Bronchial epithelial cell (primary cell): Measurements from ENCODE around the gene HCFC1. TPM values are rescaled to one million over a fixed set of nuclear protein-coding genes. Genes with fewer than 3 reads are reported as not detected.
A peak's percentile ranks its signal among the peaks of the same experiment; 100 is the strongest.

ENCODE experiments used
- DNase-seq: peaks from one replicate; pipeline ENCODE4 v3.0.0-alpha.2; 2010; ENCODE audit warnings: low read depth
- FAIRE-seq: peaks from 2 replicates; lab custom pipeline; 2011; peaks lifted over from hg19 to GRCh38; lab: Jason Lieb, UNC
- H3K27me3 ChIP-seq: 2 replicates; pipeline ENCODE4 v1.5.1; 2011; ENCODE audit warnings: low read length; ENCODE audit not compliant: control insufficient read depth, insufficient read depth
- H3K36me3 ChIP-seq: 2 replicates; pipeline ENCODE4 v1.5.1; 2011; ENCODE audit warnings: low read length; ENCODE audit not compliant: control insufficient read depth, insufficient read depth
- H3K4me3 ChIP-seq: 2 replicates; pipeline ENCODE4 v1.5.1; 2011; ENCODE audit warnings: mild to moderate bottlenecking, low read depth, low read length, control low read depth
- CTCF ChIP-seq: IDR thresholded peaks from 2 replicates; pipeline ENCODE4 v1.5.1; 2011; ENCODE audit warnings: mild to moderate bottlenecking, moderate library complexity, low read length, control low read depth, inconsistent platforms; ENCODE audit not compliant: insufficient read depth, severe bottlenecking
- total RNA-seq: library from RNA; depleted of rRNA; stranded (reverse); fragments of >200 nt; gene quantifications from 2 replicates; pipeline ENCODE4 v1.2.1, GENCODE V29; 2014

The HCFC1 gene
- total RNA-seq, 1 donor from 2014 or later = 5.5 TPM

GRCh38 chrX:153968754-153969124 is 2.9 kb downstream of the HCFC1 start:
- Histone ChIP-seq H3K4me3 (no peak overlapping the region), H3K36me3 (peaks cover 2% of the 10 kb centered on the region), H3K27me3 (no peaks in the 10 kb centered on the region)
- TF ChIP-seq CTCF = no peak
- DNase-seq = no peak
- FAIRE-seq = no peak

GRCh38 chrX:153968255-153968654 is 3.4 kb downstream of the HCFC1 start:
- FAIRE-seq (no peak), DNase-seq (no peak)
- Histone ChIP-seq H3K27me3 (no peaks in the 10 kb centered on the region), H3K4me3 (no peak overlapping the region), H3K36me3 (peaks cover 2% of the 10 kb centered on the region)
- no peak for TF ChIP-seq CTCF

- no peak for TF ChIP-seq CTCF
- no peak overlapping the region for H3K4me3 ChIP-seq
- no peak for DNase-seq
- no peaks in the 10 kb centered on the region for H3K27me3 ChIP-seq
- H3K36me3 ChIP-seq = peaks cover 3% of the 10 kb centered on the region
- FAIRE-seq = no peak
Observed at GRCh38 chrX:153967536-153968224, 3.9 kb downstream of the HCFC1 start.

- FAIRE-seq = peak; percentile 18
- peaks cover 6% of the 10 kb centered on the region for H3K36me3 ChIP-seq
- H3K4me3 ChIP-seq = no peak overlapping the region
- TF ChIP-seq CTCF = no peak
- no peak for DNase-seq
- H3K27me3 ChIP-seq = no peaks in the 10 kb centered on the region
Observed at GRCh38 chrX:153966841-153967535, 4.6 kb downstream of the HCFC1 start.

GRCh38 chrX:153966283-153966688 is 5.3 kb downstream of the HCFC1 start:
- FAIRE-seq = no peak
- no peaks in the 10 kb centered on the region for H3K27me3 ChIP-seq
- peaks cover 11% of the 10 kb centered on the region for H3K36me3 ChIP-seq
- TF ChIP-seq CTCF = no peak
- no peak overlapping the region for H3K4me3 ChIP-seq
- no peak for DNase-seq
